ENCODE results near the gene TSPEAR. TPM values are rescaled to one million over a fixed set of nuclear protein-coding genes. Genes with fewer than 3 reads are reported as not detected.

The TSPEAR gene
- total RNA-seq, 2 donors from 2014 or later = 1.5 to 6.0 TPM

GRCh38 chr21:44486302-44486701 is 225.1 kb downstream of the TSPEAR start:
- Histone ChIP-seq H3K9me3 (ENCODE audit: control insufficient read depth, low read length) (peaks cover 30% of the 10 kb centered on the region), H3K9ac (ENCODE audit: extremely low read depth, low read length, poor library complexity, severe bottlenecking) (no peak overlapping the region), H3K36me3 (ENCODE audit: control insufficient read depth, insufficient read depth, low read length) (peaks cover 7% of the 10 kb centered on the region), H3K4me3 (ENCODE audit: low read length) (no peak overlapping the region), H3K27me3 (ENCODE audit: control insufficient read depth, insufficient read depth, low read length, poor library complexity, severe bottlenecking) (no peaks in the 10 kb centered on the region), H3K27ac (ENCODE audit: low read depth, low read length) (no peak overlapping the region), H3K4me1 (ENCODE audit: control insufficient read depth, insufficient read depth, low read length) (no peaks in the 10 kb centered on the region)
- H3K9me3 Mint-ChIP-seq = peaks cover 14% of the 10 kb centered on the region
- H3K27me3 Mint-ChIP-seq (ENCODE audit: insufficient read depth) = no peaks in the 10 kb centered on the region
- peak overlapping the region; percentile 79 for H3K4me3 Mint-ChIP-seq
- H3K27ac Mint-ChIP-seq = peak overlapping the region; percentile 89
- WGBS, 2 experiments (ENCODE audit: insufficient coverage in 1 of 2, insufficient read length in 1 of 2) = 92 to 96% methylated on average over 10 to 15 of the region's 16 CpGs
- no peak for TF ChIP-seq CTCF (conservative IDR thresholded peaks at IDR 0.05)
- no peak for DNase-seq
- H3K4me1 Mint-ChIP-seq = peaks cover 13% of the 10 kb centered on the region
- H3K36me3 Mint-ChIP-seq (ENCODE audit: low read depth) = peaks cover 27% of the 10 kb centered on the region

- no peak for DNase-seq
- H3K27ac ChIP-seq (ENCODE audit: low read depth, low read length) = no peak overlapping the region
- 85 to 92% methylated on average over 10 of the region's 10 CpGs for WGBS, 2 experiments (ENCODE audit: insufficient coverage in 1 of 2, insufficient read length in 1 of 2)
Measured at GRCh38 chr21:44485796-44486195, 225.6 kb downstream of the TSPEAR start.

GRCh38 chr21:44485254-44485793 is 226.0 kb downstream of the TSPEAR start:
- Mint-ChIP-seq H3K4me1 (peaks cover 13% of the 10 kb centered on the region), H3K36me3 (ENCODE audit: low read depth) (peaks cover 18% of the 10 kb centered on the region), H3K27me3 (ENCODE audit: insufficient read depth) (no peaks in the 10 kb centered on the region), H3K4me3 (peak overlapping the region; percentile 79), H3K27ac (peak overlapping the region; percentile 89), H3K9me3 (peaks cover 11% of the 10 kb centered on the region)
- Histone ChIP-seq H3K4me3 (ENCODE audit: low read length) (no peak overlapping the region), H3K36me3 (ENCODE audit: control insufficient read depth, insufficient read depth, low read length) (peaks cover 3% of the 10 kb centered on the region), H3K9ac (ENCODE audit: extremely low read depth, low read length, poor library complexity, severe bottlenecking) (no peak overlapping the region), H3K4me1 (ENCODE audit: control insufficient read depth, insufficient read depth, low read length) (no peaks in the 10 kb centered on the region), H3K27me3 (ENCODE audit: control insufficient read depth, insufficient read depth, low read length, poor library complexity, severe bottlenecking) (no peaks in the 10 kb centered on the region), H3K27ac (ENCODE audit: low read depth, low read length) (no peak overlapping the region), H3K9me3 (ENCODE audit: control insufficient read depth, low read length) (peaks cover 24% of the 10 kb centered on the region)
- WGBS, 2 experiments (ENCODE audit: insufficient coverage in 1 of 2, insufficient read length in 1 of 2) = 93 to 97% methylated on average over 16 to 25 of the region's 25 CpGs
- TF ChIP-seq CTCF (conservative IDR thresholded peaks at IDR 0.05) = peak; percentile 76
- DNase-seq = peak; percentile 92

More at GRCh38 chr21:44485796-44486195, 225.6 kb downstream of the TSPEAR start:
- TF ChIP-seq CTCF (conservative IDR thresholded peaks at IDR 0.05) = no peak
- no peaks in the 10 kb centered on the region for H3K4me1 ChIP-seq (ENCODE audit: control insufficient read depth, insufficient read depth, low read length)
- peak overlapping the region; percentile 79 for H3K4me3 Mint-ChIP-seq
- peak overlapping the region; percentile 89 for H3K27ac Mint-ChIP-seq
- peaks cover 26% of the 10 kb centered on the region for H3K9me3 ChIP-seq (ENCODE audit: control insufficient read depth, low read length)
- peaks cover 11% of the 10 kb centered on the region for H3K9me3 Mint-ChIP-seq
- no peaks in the 10 kb centered on the region for H3K27me3 Mint-ChIP-seq (ENCODE audit: insufficient read depth)
- peaks cover 23% of the 10 kb centered on the region for H3K36me3 Mint-ChIP-seq (ENCODE audit: low read depth)
- no peaks in the 10 kb centered on the region for H3K27me3 ChIP-seq (ENCODE audit: control insufficient read depth, insufficient read depth, low read length, poor library complexity, severe bottlenecking)
- H3K4me1 Mint-ChIP-seq = peaks cover 13% of the 10 kb centered on the region
- no peak overlapping the region for H3K4me3 ChIP-seq (ENCODE audit: low read length)
- peaks cover 3% of the 10 kb centered on the region for H3K36me3 ChIP-seq (ENCODE audit: control insufficient read depth, insufficient read depth, low read length)
- no peak overlapping the region for H3K9ac ChIP-seq (ENCODE audit: extremely low read depth, low read length, poor library complexity, severe bottlenecking)

Measured in endodermal cell (in vitro differentiated cells).